GM12874 (cell line): ENCODE measurements around the gene IL15.
A peak's percentile ranks its signal among the peaks of the same experiment; 100 is the strongest.

Experiments used
- TF ChIP-seq, protein P1 (sequence below): IDR thresholded peaks from 2 replicates; pipeline ENCODE4 v1.5.1; 2011; ENCODE audit warnings: low read depth, mild to moderate bottlenecking, control low read depth, low read length, moderate library complexity; ENCODE audit not compliant: insufficient read depth

The IL15 gene

DNA sequence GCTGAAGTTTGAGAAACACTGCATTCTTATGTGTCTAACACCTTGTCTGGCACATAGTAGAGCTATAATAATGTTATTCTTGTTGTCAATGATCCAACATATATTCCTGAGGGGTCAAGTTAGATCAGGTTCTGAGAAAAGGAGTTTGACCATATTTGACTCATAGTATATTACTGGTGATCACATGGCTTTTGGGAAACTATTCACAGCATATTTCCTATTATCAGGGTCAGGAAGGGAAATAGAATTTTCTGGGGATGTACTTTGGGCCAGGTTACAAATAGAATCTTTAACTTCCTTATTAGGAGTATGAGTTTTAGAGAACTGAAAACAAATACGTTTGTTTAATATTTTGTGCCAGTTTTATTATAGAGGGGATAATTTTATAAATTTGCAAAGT is 11.6 kb downstream of the IL15 start:
- TF ChIP-seq, protein P1, sequence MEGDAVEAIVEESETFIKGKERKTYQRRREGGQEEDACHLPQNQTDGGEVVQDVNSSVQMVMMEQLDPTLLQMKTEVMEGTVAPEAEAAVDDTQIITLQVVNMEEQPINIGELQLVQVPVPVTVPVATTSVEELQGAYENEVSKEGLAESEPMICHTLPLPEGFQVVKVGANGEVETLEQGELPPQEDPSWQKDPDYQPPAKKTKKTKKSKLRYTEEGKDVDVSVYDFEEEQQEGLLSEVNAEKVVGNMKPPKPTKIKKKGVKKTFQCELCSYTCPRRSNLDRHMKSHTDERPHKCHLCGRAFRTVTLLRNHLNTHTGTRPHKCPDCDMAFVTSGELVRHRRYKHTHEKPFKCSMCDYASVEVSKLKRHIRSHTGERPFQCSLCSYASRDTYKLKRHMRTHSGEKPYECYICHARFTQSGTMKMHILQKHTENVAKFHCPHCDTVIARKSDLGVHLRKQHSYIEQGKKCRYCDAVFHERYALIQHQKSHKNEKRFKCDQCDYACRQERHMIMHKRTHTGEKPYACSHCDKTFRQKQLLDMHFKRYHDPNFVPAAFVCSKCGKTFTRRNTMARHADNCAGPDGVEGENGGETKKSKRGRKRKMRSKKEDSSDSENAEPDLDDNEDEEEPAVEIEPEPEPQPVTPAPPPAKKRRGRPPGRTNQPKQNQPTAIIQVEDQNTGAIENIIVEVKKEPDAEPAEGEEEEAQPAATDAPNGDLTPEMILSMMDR = no peak

DNA sequence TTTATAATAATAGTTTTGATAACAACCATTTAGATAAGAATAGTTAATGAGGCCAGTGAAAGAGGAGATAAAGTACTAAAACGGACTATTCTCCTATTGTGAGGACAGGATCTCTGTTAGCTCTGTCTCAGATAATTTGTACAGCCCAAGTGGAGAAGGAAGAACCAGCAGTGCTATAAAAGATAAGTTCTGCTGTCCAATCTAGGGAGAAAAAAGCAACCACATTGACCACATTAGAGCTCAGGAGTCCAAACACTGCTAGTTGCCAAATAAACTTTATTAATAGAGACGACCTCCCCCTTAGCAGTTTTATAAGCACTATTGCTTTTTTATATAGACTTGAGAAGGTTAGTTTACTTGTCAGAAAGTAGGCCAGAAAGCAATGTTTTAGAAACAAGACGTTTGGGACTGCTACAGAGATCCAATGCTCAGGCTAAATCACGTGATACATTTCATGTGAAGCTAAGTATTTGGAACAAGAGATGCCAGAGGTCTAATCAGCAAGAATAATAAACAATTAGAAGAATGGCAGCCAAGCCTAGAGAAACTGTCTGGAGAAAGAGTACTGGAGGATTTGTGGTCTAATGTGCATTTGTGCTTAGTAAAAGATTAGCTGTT is 15.9 kb downstream of the IL15 start:
- TF ChIP-seq, protein P1 = no peak

DNA sequence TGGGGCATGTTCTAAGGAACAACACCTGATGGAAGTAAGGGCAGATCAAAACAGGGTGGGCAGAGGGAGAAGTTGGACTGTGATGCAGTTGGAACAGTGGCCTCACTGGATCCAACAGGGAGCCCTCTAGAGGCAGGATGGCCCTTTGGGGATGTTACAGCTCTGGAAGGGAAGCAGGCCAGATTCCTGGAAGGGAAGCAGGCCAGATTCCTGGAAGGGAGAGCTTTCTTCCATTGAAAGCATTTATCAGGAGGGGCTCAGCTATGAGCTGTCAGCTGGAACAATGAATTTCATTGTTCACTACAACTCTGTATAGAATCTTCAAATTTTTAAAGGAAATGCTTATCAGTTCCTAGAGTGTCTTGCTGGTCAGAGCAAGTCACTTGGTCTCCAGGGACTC is 17.7 kb downstream of the IL15 start:
- TF ChIP-seq, protein P1 = peak; percentile 14; the same call in 1 of the 2 replicates

DNA sequence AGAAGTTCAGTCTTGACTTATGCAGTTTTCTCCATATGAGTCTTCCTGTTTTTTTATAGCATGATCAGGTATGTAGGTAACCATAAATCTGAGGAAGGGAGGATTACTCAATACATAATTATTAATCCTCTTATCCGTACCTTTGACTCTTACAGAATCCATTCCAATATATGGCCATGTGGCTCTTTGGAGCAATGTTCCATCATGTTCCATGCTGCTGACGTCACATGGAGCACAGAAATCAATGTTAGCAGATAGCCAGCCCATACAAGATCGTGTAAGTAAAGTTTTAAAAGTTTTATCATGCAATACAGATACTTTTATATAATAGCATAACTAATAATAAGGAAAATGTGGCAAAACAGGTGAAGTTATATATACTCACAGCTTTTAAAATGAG is 19.6 kb downstream of the IL15 start:
- TF ChIP-seq, protein P1 = no peak

DNA sequence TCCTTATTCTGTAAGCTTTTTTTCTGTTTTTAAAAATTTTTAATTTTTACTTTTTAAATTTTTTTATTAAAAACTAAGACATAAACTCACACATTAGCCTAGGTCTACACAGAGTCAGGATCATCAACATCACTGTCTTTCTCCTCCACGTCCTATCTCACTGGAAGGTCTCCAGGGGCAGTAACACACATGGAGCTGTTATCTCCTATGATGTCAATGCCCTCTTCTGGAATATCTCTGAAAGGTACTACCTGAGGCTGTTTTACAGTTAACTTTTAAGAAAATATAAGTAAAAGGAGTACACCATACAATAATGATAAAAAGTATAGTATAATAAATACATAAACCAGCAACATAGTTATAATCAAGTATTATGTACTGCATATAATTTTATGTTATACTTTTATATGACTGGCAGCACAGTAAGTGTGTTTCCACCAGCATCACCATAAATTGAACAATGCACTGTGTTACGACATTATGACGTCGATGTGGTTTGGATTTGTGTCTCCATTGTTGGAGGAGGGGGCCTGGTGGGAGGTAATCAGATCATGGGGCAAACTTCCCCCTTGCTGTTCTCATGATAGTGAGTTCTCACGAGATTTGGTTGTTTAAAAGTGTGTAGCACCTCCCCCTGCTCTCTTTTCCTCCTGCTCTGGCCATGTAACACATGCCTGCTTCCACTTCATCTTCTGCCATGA is 21.3 kb downstream of the IL15 start:
- TF ChIP-seq, protein P1 = no peak

DNA sequence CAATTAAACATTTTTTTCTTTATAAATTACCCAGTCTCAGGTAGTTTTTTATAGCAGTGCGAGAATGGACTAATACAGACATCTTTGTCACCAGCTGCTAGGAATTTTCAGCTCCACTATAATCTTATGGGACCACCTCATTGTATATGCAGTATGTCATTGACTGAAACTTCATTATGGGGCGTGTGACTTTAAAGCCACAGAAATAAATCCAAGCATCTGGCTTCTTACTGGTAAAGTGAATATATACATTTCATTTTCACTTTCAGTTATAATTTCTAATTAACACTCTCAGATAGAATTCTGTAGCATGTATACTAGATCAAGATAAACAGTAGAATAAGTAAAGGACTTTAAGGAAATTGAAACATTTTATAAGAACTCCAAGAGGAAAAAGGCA is 21.9 kb downstream of the IL15 start:
- TF ChIP-seq, protein P1 = no peak

DNA sequence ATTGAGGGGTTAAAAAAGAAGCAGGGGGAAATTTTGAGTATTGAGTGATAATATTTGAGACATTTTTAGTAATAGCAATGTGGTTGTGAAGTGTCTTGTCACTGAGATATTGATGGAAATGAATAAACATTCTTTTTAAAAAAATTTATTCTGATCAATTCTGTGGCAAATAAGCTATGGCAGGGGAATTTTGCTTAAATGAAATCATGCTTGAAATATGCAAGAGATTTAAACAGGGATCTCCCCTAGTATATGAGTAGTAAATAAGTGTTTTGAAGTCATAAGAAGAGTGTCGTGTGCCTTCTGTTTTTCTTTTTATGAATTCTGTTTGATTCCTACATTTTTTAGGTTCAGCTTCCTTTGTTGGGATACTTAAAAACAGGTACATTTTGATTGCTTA is 23.2 kb downstream of the IL15 start:
- TF ChIP-seq, protein P1 = no peak
